Stimulated activated effector memory CD8-positive, alpha-beta T cell treated with anti-CD3 and anti-CD28 coated beads, Interleukin-12 subunit alpha, Interleukin-12 subunit beta, amount 100 ng/mL, for 72 hours (primary cell): ENCODE data around the gene SPATS2L.

Experiments
- ATAC-seq: fragments of 150-1000 bp; cut with Tn5 transposase; 2 replicates; pipeline ENCODE4 v1.10.0; 2021
- DNase-seq, 2 donors: peaks; one replicate each; pipeline ENCODE4 v3.0.0; 2021 to 2022; ENCODE audit warnings: low spot score in 2 of 2
- H3K27ac Mint-ChIP-seq: one replicate; pipeline ENCODE4 v1.8.0; 2022; ENCODE audit warnings: mild to moderate bottlenecking, mixed read lengths
- H3K36me3 Mint-ChIP-seq: one replicate; pipeline ENCODE4 v1.8.0; 2022; ENCODE audit warnings: mild to moderate bottlenecking, mixed read lengths
- H3K4me1 Mint-ChIP-seq: one replicate; pipeline ENCODE4 v1.8.0; 2022; ENCODE audit warnings: mixed read lengths
- H3K4me3 Mint-ChIP-seq: one replicate; pipeline ENCODE4 v1.8.0; 2022; ENCODE audit warnings: mild to moderate bottlenecking, mixed read lengths
- H3K9me3 Mint-ChIP-seq: one replicate; pipeline ENCODE4 v1.8.0; 2022; ENCODE audit warnings: mixed read lengths

Gene SPATS2L

GRCh38 chr2:200365209-200365608 lies 58.7 kb downstream of the SPATS2L start:
- Mint-ChIP-seq H3K36me3 (no peaks in the 10 kb centered on the region), H3K9me3 (no peaks in the 10 kb centered on the region), H3K4me1 (no peaks in the 10 kb centered on the region), H3K27ac (no peak overlapping the region), H3K4me3 (no peak overlapping the region)
- DNase-seq, result no peak
- ATAC-seq, result no peak

GRCh38 chr2:200367155-200367554 lies 60.7 kb downstream of the SPATS2L start:
- H3K4me3 Mint-ChIP-seq, result no peak overlapping the region
- H3K36me3 Mint-ChIP-seq, result no peaks in the 10 kb centered on the region
- no peaks in the 10 kb centered on the region for H3K9me3 Mint-ChIP-seq
- DNase-seq (no peak), ATAC-seq (no peak)
- no peak overlapping the region for H3K27ac Mint-ChIP-seq
- H3K4me1 Mint-ChIP-seq, result no peaks in the 10 kb centered on the region

GRCh38 chr2:200369886-200370285 lies 63.4 kb downstream of the SPATS2L start:
- H3K9me3 Mint-ChIP-seq, result no peaks in the 10 kb centered on the region
- no peaks in the 10 kb centered on the region for H3K36me3 Mint-ChIP-seq
- ATAC-seq (no peak), DNase-seq (no peak)
- H3K4me1 Mint-ChIP-seq, result peaks cover 12% of the 10 kb centered on the region
- H3K27ac Mint-ChIP-seq, result no peak overlapping the region
- H3K4me3 Mint-ChIP-seq, result no peak overlapping the region

- H3K4me3 Mint-ChIP-seq, result peak overlapping the region; percentile 51
- ATAC-seq (peak; percentile 53), DNase-seq (no peak)
- H3K9me3 Mint-ChIP-seq, result no peaks in the 10 kb centered on the region
- no peaks in the 10 kb centered on the region for H3K36me3 Mint-ChIP-seq
- peaks cover 30% of the 10 kb centered on the region for H3K4me1 Mint-ChIP-seq
- H3K27ac Mint-ChIP-seq, result peak overlapping the region; percentile 1
Observed at GRCh38 chr2:200373231-200373630, 66.7 kb downstream of the SPATS2L start.

- peak overlapping the region; percentile 51 for H3K4me3 Mint-ChIP-seq
- peaks cover 30% of the 10 kb centered on the region for H3K4me1 Mint-ChIP-seq
- ATAC-seq, result peak; percentile 95
- no peaks in the 10 kb centered on the region for H3K36me3 Mint-ChIP-seq
- DNase-seq, result peak; percentile 10 to 55
- H3K27ac Mint-ChIP-seq, result peak overlapping the region; percentile 1
- no peaks in the 10 kb centered on the region for H3K9me3 Mint-ChIP-seq
Observed at GRCh38 chr2:200373973-200374416, 67.5 kb downstream of the SPATS2L start.

GRCh38 chr2:200376513-200377354 lies 70.2 kb downstream of the SPATS2L start:
- no peak overlapping the region for H3K4me3 Mint-ChIP-seq
- H3K27ac Mint-ChIP-seq, result peak overlapping the region; percentile 75
- no peaks in the 10 kb centered on the region for H3K36me3 Mint-ChIP-seq
- peaks cover 30% of the 10 kb centered on the region for H3K4me1 Mint-ChIP-seq
- ATAC-seq (peak; percentile 40), DNase-seq (no peak)
- H3K9me3 Mint-ChIP-seq, result no peaks in the 10 kb centered on the region

- peak overlapping the region; percentile 75 for H3K27ac Mint-ChIP-seq
- peaks cover 30% of the 10 kb centered on the region for H3K4me1 Mint-ChIP-seq
- DNase-seq (no peak), ATAC-seq (no peak)
- no peak overlapping the region for H3K4me3 Mint-ChIP-seq
- no peaks in the 10 kb centered on the region for H3K9me3 Mint-ChIP-seq
- no peaks in the 10 kb centered on the region for H3K36me3 Mint-ChIP-seq
Observed at GRCh38 chr2:200377355-200378336, 71.2 kb downstream of the SPATS2L start.

- H3K27ac Mint-ChIP-seq, result no peak overlapping the region
- H3K4me1 Mint-ChIP-seq, result peaks cover 33% of the 10 kb centered on the region
- H3K9me3 Mint-ChIP-seq, result no peaks in the 10 kb centered on the region
- no peak overlapping the region for H3K4me3 Mint-ChIP-seq
- DNase-seq, result no peak
- no peaks in the 10 kb centered on the region for H3K36me3 Mint-ChIP-seq
- ATAC-seq, result no peak
Observed at GRCh38 chr2:200378652-200379290, 72.3 kb downstream of the SPATS2L start.

- DNase-seq, result no peak
- ATAC-seq, result no peak
- Mint-ChIP-seq H3K4me3 (no peak overlapping the region), H3K4me1 (peaks cover 25% of the 10 kb centered on the region), H3K36me3 (no peaks in the 10 kb centered on the region), H3K9me3 (no peaks in the 10 kb centered on the region), H3K27ac (peak overlapping the region; percentile 17)
Observed at GRCh38 chr2:200379481-200380090, 73.1 kb downstream of the SPATS2L start.

GRCh38 chr2:200380091-200380561 lies 73.6 kb downstream of the SPATS2L start:
- peaks cover 20% of the 10 kb centered on the region for H3K4me1 Mint-ChIP-seq

GRCh38 chr2:200380833-200381542 lies 74.5 kb downstream of the SPATS2L start:
- Mint-ChIP-seq H3K4me3 (no peak overlapping the region), H3K27ac (peak overlapping the region; percentile 17), H3K9me3 (no peaks in the 10 kb centered on the region), H3K4me1 (peaks cover 11% of the 10 kb centered on the region), H3K36me3 (no peaks in the 10 kb centered on the region)
- ATAC-seq, result no peak
- no peak for DNase-seq

More at GRCh38 chr2:200380091-200380561, 73.6 kb downstream of the SPATS2L start:
- Mint-ChIP-seq H3K4me3 (no peak overlapping the region), H3K9me3 (no peaks in the 10 kb centered on the region), H3K27ac (peak overlapping the region; percentile 17), H3K36me3 (no peaks in the 10 kb centered on the region)
- DNase-seq (no peak), ATAC-seq (no peak)

GRCh38 chr2:200382874-200383273 lies 76.4 kb downstream of the SPATS2L start:
- DNase-seq (no peak), ATAC-seq (no peak)
- Mint-ChIP-seq H3K36me3 (no peaks in the 10 kb centered on the region), H3K4me1 (peaks cover 4% of the 10 kb centered on the region), H3K9me3 (no peaks in the 10 kb centered on the region), H3K27ac (no peak overlapping the region), H3K4me3 (no peak overlapping the region)

- H3K4me1 Mint-ChIP-seq, result peaks cover 4% of the 10 kb centered on the region
- peak overlapping the region; percentile 73 for H3K27ac Mint-ChIP-seq
- ATAC-seq, result peak; percentile 67
- H3K9me3 Mint-ChIP-seq, result no peaks in the 10 kb centered on the region
- DNase-seq, result no peak
- no peaks in the 10 kb centered on the region for H3K36me3 Mint-ChIP-seq
- H3K4me3 Mint-ChIP-seq, result no peak overlapping the region
Observed at GRCh38 chr2:200383380-200384110, 77.1 kb downstream of the SPATS2L start.
